Adipocyte (in vitro differentiated cells): ENCODE measurements around the gene MAPK1.
"Not testable (repeated sequence)": the region's sequence is repeated elsewhere in the genome, so short reads cannot be mapped to it uniquely, and the experiment has no call there.

Source experiments
- DNase-seq: peaks from one replicate; pipeline ENCODE4 v3.0.0-alpha.2; 2015; ENCODE audit warnings: low read depth
- H3K27me3 ChIP-seq: replicated peaks from 2 replicates; pipeline ENCODE4 v1.7.0; 2013; ENCODE audit warnings: mild to moderate bottlenecking, low read length, moderate library complexity; ENCODE audit not compliant: control insufficient read depth, insufficient read depth
- H3K36me3 ChIP-seq: 2 replicates; pipeline ENCODE4 v1.7.0; 2013; ENCODE audit warnings: low read length, mild to moderate bottlenecking, moderate library complexity; ENCODE audit not compliant: control insufficient read depth, insufficient read depth, severe bottlenecking
- H3K4me1 ChIP-seq: 2 replicates; pipeline ENCODE4 v1.7.0; 2013; ENCODE audit warnings: mild to moderate bottlenecking, low read length, moderate library complexity; ENCODE audit not compliant: control insufficient read depth, insufficient read depth
- H3K4me3 ChIP-seq: 2 replicates; pipeline ENCODE4 v1.7.0; 2013; ENCODE audit warnings: mild to moderate bottlenecking, low read length, moderate library complexity
- H3K9ac ChIP-seq: 2 replicates; pipeline ENCODE4 v1.7.0; 2013; ENCODE audit warnings: mild to moderate bottlenecking, low read length, moderate library complexity
- H3K9me3 ChIP-seq: 2 replicates; pipeline ENCODE4 v1.7.0; 2013; ENCODE audit warnings: mild to moderate bottlenecking, low read length, moderate library complexity; ENCODE audit not compliant: control insufficient read depth

MAPK1 gene

DNA sequence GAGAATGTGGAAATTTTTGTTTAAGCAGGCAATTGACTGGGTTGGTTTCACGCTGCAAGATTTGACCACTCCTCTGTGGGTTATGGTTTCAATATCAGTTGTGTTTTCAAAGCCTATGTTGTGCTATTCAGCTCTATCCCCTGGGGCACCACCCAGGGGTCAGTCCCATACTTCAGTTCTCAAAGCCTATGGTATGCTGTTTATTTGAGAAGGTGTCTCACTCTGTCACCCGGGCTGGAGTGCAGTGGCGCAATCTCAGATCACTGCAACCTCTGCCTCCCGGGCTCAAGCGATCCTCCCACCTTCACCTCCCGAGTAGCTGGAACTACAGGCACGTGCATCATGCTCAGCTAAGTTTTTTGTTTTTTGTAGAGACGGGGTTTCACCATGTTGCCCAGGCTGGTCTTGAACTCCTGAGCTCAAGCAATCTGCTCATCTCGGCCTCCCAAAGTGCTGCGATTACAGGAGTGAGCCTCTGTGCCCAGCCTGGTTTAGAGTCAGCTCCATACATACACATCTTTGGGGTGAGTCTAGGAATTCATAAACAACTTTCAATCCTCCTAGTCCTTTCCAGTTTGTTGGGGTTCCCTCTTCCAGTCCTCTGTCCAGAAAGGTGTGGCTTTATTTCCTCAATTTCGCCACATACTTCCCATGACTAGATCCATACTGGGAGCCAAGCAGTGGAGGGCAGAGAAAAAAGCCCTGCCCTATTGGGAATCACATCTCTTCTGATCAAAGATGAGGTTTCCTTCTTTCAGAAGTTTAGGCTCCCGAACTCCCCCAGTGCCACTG is 35.0 kb upstream of the MAPK1 start:
- Histone ChIP-seq H3K36me3 (no peaks in the 10 kb centered on the region), H3K27me3 (no peaks in the 10 kb centered on the region), H3K9ac (no peak overlapping the region), H3K9me3 (no peaks in the 10 kb centered on the region), H3K4me3 (no peak overlapping the region), H3K4me1 (no peaks in the 10 kb centered on the region)
- DNase-seq: no peak

DNA sequence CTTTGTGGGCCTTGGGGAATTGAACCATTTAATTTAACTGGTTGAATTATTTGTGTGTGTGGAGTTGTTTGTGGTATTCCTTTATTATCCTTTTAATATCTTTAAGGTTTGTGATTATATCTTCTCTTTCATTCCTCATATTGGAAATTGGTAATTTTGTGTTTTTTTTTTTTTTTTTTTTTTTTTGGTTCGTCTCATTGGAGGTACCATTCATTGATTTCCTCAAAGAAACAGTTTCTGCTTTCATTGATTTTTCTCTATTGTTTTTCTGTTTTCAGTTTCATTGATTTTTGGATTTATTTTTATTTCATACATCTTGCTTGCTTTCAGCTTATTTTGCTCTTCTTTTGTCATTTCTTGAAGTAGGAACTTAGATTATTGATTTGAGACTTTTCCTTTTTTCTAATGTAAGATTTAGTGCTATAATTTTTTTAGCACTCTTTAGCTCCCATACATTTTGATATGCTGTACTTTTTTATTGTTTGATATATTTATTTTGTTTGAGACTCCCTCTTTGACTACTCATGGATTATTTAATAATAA is 31.0 kb upstream of the MAPK1 start:
- H3K36me3 ChIP-seq: no peaks in the 10 kb centered on the region

DNA sequence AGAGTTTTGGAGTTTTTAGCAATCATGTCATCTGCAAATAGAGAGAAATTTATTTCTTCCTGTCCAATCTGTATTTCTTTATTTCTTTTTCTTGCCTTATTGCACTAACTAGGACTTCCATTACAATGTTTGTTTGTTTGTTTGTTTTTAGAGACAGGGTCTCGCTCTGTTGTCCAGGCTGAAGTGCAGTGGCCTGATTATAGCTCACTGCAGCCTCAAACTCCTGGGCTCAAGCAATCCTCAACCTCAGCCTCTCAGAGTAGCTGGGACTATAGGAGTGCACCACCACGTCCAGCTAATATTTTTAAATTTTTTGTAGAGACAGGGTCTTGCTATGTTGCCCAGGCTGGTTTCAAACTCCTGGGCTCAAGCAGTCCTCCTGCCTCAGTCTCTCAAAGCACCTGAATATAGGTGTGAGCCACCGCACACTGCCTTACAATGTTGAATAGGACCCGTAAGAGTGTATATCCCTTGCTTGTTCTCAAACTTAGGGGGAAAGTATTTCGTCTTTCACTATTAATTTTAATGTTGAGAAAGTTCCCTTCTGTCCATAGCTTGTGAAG is 29.6 kb upstream of the MAPK1 start:
- DNase-seq: no peak
- H3K9ac ChIP-seq: no peak overlapping the region
- H3K4me3 ChIP-seq: no peak overlapping the region
- H3K27me3 ChIP-seq: no peaks in the 10 kb centered on the region
- H3K36me3 ChIP-seq: no peaks in the 10 kb centered on the region
- H3K4me1 ChIP-seq: no peaks in the 10 kb centered on the region
- H3K9me3 ChIP-seq: no peaks in the 10 kb centered on the region

More for the DNA sequence above, 31.0 kb upstream of the MAPK1 start:
- Histone ChIP-seq H3K27me3 (no peaks in the 10 kb centered on the region), H3K9ac (no peak overlapping the region), H3K9me3 (no peaks in the 10 kb centered on the region), H3K4me1 (no peaks in the 10 kb centered on the region), H3K4me3 (no peak overlapping the region)
- no peak for DNase-seq

DNA sequence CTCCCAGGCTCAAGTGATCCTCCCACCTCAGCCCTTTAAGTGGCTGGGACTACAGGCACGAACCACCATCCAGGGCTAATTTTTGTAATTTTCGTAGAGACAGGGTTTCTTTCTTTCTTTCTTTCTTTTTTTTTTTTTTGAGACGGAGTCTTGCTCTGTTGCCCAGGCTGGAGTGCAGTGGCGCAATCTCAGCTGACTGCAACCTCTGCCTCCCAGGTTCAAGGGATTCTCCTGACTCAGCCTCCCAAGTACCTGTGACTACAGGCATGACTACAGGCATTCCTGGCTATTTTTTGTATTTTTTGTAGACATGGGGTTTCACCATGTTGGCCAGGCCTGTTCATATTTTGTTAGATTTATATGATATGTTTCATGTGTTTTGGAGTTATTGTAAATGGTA is 28.8 kb upstream of the MAPK1 start:
- not testable (repeated sequence) for H3K4me1 ChIP-seq, H3K9ac ChIP-seq, H3K9me3 ChIP-seq, H3K27me3 ChIP-seq, H3K4me3 ChIP-seq, H3K36me3 ChIP-seq, DNase-seq

DNA sequence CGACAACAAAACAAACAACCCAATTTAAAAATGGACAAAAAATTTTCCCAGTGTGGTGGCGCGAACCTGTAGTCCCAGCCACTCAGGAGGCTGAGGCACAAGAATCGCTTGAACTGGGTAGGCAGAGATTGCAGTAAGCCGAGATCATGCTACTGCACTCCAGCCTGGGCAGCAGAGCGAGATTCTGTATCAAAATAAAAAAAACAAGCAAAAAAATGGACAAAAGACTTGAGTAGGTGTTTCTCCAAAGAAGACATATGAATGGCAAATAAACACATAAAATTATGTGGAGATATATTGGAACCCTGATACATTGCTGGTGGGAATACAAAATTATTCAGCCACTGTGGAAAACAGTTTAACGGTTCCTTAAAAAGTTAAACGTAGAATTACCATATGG is 27.4 kb upstream of the MAPK1 start:
- H3K4me3 ChIP-seq: no peak overlapping the region
- no peaks in the 10 kb centered on the region for H3K27me3 ChIP-seq
- no peak overlapping the region for H3K9ac ChIP-seq
- H3K4me1 ChIP-seq: no peaks in the 10 kb centered on the region
- no peaks in the 10 kb centered on the region for H3K9me3 ChIP-seq
- DNase-seq: no peak
- no peaks in the 10 kb centered on the region for H3K36me3 ChIP-seq

DNA sequence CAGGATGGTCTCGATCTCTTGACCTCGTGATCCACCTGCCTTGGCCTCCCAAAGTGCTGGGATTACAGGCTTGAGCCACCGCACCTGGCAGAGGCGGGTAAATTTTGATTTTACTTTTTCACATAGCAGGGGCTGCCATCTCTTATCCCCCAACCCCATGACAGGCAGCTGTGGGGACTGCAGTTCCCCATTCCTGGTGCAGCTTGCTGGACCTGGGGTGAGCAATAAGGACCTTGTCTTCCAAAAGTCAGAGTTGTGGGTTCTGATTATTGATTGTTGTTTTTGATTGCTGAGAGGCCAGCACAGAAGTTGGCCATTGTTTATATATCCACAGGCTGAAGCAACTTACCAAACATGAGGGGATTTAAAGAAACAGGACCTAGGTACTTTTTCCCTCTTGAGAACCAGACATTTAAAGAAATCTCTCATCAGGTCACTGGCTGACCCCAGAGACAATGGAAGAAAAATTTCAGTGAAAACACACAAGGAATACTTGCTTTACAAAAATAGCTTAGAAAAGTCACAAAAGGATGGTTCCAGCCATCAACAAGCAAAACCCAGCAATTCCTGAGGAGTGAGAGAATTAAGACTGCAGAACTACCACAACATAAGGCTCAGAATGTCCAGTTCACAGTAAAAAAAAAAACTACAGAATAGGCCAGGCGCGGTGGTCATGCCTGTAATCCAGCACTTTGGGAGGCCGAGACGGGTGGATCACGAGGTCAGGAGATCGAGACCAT is 22.0 kb upstream of the MAPK1 start:
- Histone ChIP-seq H3K27me3 (no peaks in the 10 kb centered on the region), H3K9me3 (no peaks in the 10 kb centered on the region), H3K4me3 (no peak overlapping the region)

DNA sequence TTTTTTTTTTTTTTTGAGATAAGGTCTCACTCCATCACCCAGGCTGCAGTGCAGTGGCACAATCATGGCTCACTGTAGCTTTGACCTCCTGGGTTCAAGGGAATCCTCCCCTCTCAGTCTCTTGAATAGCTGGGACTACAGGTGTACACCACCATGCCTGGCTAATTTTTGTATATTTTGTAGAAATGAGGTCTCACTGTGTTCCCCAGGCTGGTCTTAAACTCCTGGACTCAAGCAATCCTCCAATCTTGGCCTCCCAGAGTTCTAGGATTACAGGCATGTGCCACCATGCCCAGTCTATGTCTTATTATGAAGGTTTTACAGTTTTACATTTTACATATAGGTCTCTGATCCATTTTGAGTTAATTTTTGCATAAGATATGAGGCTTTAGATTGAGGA is 20.4 kb upstream of the MAPK1 start:
- no peak overlapping the region for H3K4me3 ChIP-seq
- H3K9ac ChIP-seq: no peak overlapping the region
- no peaks in the 10 kb centered on the region for H3K27me3 ChIP-seq
- H3K36me3 ChIP-seq: no peaks in the 10 kb centered on the region
- no peak for DNase-seq
- no peaks in the 10 kb centered on the region for H3K4me1 ChIP-seq
- H3K9me3 ChIP-seq: no peaks in the 10 kb centered on the region

More for the DNA sequence above, 22.0 kb upstream of the MAPK1 start:
- Histone ChIP-seq H3K9ac (no peak overlapping the region), H3K4me1 (no peaks in the 10 kb centered on the region), H3K36me3 (no peaks in the 10 kb centered on the region)
- DNase-seq: no peak

DNA sequence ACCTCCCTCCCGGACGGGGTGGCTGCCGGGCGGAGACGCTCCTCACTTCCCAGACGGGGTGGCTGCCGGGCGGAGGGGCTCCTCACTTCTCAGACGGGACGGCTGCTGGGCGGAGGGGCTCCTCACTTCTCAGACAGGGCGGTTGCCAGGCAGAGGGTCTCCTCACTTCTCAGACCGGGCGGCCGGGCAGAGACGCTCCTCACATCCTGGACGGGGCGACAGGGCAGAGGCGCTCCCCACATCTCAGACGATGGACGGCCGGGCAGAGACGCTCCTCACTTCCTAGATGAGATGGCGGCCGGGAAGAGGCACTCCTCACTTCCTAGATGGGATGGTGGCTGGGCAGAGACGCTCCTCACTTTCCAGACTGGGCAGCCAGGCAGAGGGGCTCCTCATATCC is 16.5 kb upstream of the MAPK1 start:
- not testable (repeated sequence) for H3K9me3 ChIP-seq, H3K36me3 ChIP-seq, H3K9ac ChIP-seq, H3K27me3 ChIP-seq, H3K4me1 ChIP-seq, H3K4me3 ChIP-seq, DNase-seq

DNA sequence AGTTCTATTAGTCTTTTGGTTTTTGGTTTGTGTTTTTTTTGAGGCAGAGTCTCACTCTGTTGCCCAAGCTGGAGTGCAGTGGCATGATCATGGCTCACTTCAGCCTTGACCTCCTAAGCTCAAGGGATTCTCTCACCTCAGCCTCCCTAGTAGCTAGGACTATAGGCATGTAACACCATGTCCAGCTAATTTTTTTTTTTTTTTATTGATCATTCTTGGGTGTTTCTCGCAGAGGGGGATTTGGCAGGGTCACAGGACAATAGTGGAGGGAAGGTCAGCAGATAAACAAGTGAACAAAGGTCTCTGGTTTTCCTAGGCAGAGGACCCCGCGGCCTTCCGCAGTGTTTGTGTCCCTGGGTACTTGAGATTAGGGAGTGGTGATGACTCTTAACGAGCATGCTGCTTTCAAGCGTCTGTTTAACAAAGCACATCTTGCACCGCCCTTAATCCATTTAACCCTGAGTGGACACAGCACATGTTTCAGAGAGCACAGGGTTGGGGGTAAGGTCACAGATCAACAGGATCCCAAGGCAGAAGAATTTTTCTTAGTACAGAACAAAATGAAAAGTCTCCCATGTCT is 15.4 kb upstream of the MAPK1 start:
- not testable (repeated sequence) for H3K27me3 ChIP-seq, H3K4me1 ChIP-seq, H3K9ac ChIP-seq, H3K9me3 ChIP-seq, H3K4me3 ChIP-seq, H3K36me3 ChIP-seq, DNase-seq

DNA sequence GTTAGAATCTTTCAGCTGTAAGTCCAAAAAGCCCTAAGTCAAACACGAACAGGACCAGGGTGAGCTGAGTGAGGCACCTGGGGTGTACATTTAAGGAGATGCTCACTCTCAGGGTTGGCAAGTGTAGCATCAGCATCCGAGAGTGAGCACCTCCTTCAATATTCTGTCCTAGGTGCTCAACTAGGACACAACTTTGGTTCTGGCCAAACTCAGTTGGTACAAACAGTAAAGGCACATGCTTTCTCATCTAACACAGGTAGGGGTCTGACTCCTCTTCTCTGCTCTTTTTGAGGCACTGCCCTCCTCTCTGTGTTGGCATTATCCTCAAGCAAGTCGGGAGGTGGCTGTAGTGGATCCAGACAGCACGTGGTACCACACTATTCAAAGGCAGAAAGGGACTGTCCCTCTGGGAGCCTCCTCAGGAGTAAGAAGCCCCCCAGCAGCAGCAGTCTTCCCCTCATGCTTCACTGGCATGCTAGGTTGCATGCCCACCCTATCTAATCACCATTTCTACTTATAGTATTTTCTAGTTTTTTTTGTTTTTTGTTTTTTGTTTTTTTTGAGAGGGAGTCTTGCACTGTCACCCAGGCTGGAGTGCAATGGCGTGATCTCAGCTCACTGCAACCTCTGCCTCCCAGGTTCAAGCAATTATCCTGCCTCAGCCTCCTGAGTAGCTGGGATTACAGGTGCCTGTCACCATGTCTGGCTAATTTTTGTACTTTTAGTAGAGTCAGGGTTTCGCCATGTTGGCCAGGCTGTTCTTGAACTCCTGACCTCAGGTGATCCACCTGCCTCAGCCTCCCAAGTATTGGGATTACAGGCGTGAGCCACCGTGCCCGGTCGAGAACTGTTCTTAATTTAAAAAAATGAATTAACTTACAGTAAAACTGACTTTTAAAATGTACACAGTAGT is 14.7 kb upstream of the MAPK1 start:
- no peaks in the 10 kb centered on the region for H3K36me3 ChIP-seq
- H3K27me3 ChIP-seq: no peaks in the 10 kb centered on the region
- peaks cover 2% of the 10 kb centered on the region for H3K4me1 ChIP-seq
- H3K9ac ChIP-seq: no peak overlapping the region
- no peaks in the 10 kb centered on the region for H3K9me3 ChIP-seq
- no peak for DNase-seq
- no peak overlapping the region for H3K4me3 ChIP-seq
